ENCODE results near the gene MLLT10. TPM values are rescaled to one million over a fixed set of nuclear protein-coding genes. Genes with fewer than 3 reads are reported as not detected.
A peak's percentile ranks its signal among the peaks of the same experiment; 100 is the strongest.

MLLT10 gene
- total RNA-seq, 1 experiment from 2014 or later: 60.1 TPM

DNA sequence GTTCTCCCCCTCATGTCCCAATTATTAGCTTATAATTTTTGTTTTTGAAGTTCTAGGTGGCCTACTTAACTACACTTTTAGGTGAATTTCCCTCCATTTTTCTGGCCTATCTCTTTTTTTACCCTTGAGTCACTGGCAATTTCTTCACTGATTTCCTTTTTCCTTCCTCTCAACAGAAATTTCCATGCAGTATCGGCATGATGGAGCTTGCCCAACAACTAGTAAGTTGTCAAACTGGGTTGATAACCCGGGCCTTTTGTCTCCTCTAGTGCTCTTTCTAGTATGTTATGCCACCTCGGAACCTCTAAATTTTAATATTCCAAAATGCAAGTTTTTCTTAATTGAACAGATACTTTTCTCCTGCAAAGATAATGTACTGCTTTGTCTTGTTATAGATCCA lies 147.1 kb downstream of the MLLT10 start (continued):
- TF ChIP-seq, protein P1, sequence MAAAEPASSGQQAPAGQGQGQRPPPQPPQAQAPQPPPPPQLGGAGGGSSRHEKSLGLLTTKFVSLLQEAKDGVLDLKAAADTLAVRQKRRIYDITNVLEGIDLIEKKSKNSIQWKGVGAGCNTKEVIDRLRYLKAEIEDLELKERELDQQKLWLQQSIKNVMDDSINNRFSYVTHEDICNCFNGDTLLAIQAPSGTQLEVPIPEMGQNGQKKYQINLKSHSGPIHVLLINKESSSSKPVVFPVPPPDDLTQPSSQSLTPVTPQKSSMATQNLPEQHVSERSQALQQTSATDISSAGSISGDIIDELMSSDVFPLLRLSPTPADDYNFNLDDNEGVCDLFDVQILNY (CRISPR knock-in tag; IDR thresholded peaks at IDR 0.05): no peak
- TF ChIP-seq, protein P2, sequence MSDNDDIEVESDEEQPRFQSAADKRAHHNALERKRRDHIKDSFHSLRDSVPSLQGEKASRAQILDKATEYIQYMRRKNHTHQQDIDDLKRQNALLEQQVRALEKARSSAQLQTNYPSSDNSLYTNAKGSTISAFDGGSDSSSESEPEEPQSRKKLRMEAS (CRISPR knock-in tag; IDR thresholded peaks at IDR 0.05): no peak
- TF ChIP-seq ETV6 (CRISPR knock-in tag; IDR thresholded peaks at IDR 0.05) (no peak), ESRRA (CRISPR knock-in tag; IDR thresholded peaks at IDR 0.05; ENCODE audit: borderline replicate concordance) (no peak), NR1H2 (CRISPR knock-in tag; IDR thresholded peaks at IDR 0.05) (no peak), FOXK1 (CRISPR knock-in tag; IDR thresholded peaks at IDR 0.05) (no peak)

DNA sequence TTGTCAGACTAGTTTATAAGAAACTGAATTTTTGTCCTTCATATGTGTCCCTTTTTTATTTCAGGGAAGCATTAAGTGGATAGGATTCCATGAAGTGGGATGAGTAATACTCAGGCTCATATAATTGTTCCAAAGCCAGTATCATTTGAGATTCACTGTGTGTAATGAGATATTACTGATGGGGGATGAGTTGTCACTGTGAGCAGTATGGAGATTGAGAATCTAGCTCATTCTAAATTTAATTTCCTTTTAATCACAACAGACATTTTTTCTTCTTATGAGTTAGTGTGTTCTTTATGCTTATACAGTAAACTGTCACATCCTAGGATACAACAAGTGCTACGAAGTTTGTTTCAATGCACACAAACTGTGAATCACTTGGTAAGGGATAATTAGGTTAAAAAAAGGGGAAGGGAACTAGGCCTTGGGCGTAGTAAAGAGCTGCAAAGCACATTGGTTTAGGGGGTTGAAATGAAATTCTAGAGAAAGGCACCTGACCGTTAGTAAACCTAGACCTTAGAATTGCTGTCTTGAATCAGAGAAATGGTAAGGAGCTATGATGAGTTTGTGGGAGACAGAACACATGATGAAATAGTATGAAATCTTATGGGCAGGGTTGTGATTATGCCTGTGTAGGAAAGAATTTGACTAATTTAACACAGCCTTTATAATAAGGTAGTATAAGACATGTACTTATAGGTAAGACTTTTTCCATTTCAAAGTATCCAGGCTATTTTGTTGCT lies 153.4 kb downstream of the MLLT10 start:
- Mint-ChIP-seq H3K4me3 (no peak overlapping the region), H3K27ac (peak overlapping the region; percentile 21; the same call in 1 of the 2 replicates), H3K4me1 (peaks cover 6% of the 10 kb centered on the region), H3K27me3 (ENCODE audit: low read depth) (no peaks in the 10 kb centered on the region), H3K36me3 (no peaks in the 10 kb centered on the region), H3K9me3 (no peaks in the 10 kb centered on the region)
- ChIA-PET POLR2A (no interaction called here), CTCF (interaction anchor here (0.5 kb wide), 1 partner anchor 177 kb away, joined by 4 read pairs; no protein-coding TSS in a partner anchor)
- DNase-seq (ENCODE audit: low spot score) (no peak), ATAC-seq (no peak)
- TF ChIP-seq, protein P3, sequence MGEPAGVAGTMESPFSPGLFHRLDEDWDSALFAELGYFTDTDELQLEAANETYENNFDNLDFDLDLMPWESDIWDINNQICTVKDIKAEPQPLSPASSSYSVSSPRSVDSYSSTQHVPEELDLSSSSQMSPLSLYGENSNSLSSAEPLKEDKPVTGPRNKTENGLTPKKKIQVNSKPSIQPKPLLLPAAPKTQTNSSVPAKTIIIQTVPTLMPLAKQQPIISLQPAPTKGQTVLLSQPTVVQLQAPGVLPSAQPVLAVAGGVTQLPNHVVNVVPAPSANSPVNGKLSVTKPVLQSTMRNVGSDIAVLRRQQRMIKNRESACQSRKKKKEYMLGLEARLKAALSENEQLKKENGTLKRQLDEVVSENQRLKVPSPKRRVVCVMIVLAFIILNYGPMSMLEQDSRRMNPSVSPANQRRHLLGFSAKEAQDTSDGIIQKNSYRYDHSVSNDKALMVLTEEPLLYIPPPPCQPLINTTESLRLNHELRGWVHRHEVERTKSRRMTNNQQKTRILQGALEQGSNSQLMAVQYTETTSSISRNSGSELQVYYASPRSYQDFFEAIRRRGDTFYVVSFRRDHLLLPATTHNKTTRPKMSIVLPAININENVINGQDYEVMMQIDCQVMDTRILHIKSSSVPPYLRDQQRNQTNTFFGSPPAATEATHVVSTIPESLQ (CRISPR knock-in tag; IDR thresholded peaks at IDR 0.05): no peak
- TF ChIP-seq GABPB1 (CRISPR knock-in tag; IDR thresholded peaks at IDR 0.05) (no peak), ZNF138 (CRISPR knock-in tag; conservative IDR thresholded peaks at IDR 0.05) (no peak), ESRRA (CRISPR knock-in tag; IDR thresholded peaks at IDR 0.05; ENCODE audit: borderline replicate concordance) (no peak), SMAD4 (CRISPR knock-in tag; IDR thresholded peaks at IDR 0.05) (no peak)
- TF ChIP-seq, protein P4, sequence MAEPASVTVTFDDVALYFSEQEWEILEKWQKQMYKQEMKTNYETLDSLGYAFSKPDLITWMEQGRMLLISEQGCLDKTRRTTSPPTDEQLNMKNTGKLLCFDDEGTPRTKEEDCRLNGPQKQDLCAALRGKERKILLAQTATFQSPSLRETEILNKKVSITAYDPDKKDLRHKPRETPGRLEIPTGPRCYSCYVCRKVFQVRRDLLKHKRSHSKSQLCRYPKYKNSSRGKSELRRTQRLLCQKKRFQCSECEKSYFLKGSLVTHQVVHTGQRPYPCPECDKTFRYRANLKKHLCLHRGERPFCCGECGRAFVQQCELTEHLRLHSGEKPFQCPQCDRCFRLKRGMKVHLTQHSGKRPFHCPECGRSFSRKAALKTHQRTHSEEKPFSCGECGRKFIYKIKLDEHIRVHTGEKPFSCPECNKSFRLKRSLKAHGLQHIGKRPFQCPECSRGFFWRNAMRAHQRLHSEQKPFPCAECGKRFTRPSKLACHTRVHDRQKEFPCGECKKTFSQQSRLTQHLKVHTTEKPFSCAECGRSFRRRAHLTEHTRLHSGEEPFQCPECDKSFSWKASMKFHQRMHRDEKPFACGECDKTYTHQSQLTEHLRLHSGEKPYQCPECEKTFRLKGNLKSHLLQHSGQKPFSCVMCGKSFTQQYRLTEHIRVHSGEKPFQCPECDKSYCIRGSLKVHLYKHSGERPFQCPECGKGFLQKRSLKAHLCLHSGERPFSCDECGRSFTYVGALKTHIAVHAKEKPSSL (CRISPR knock-in tag; conservative IDR thresholded peaks at IDR 0.05): no peak
- TF ChIP-seq, protein P5, sequence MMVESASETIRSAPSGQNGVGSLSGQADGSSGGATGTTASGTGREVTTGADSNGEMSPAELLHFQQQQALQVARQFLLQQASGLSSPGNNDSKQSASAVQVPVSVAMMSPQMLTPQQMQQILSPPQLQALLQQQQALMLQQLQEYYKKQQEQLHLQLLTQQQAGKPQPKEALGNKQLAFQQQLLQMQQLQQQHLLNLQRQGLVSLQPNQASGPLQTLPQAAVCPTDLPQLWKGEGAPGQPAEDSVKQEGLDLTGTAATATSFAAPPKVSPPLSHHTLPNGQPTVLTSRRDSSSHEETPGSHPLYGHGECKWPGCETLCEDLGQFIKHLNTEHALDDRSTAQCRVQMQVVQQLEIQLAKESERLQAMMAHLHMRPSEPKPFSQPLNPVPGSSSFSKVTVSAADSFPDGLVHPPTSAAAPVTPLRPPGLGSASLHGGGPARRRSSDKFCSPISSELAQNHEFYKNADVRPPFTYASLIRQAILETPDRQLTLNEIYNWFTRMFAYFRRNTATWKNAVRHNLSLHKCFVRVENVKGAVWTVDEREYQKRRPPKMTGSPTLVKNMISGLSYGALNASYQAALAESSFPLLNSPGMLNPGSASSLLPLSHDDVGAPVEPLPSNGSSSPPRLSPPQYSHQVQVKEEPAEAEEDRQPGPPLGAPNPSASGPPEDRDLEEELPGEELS (CRISPR knock-in tag; IDR thresholded peaks at IDR 0.05): no peak
- TF ChIP-seq, protein P6, sequence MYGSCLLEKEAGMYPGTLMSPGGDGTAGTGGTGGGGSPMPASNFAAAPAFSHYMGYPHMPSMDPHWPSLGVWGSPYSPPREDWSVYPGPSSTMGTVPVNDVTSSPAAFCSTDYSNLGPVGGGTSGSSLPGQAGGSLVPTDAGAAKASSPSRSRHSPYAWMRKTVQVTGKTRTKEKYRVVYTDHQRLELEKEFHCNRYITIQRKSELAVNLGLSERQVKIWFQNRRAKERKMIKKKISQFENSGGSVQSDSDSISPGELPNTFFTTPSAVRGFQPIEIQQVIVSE (CRISPR knock-in tag; IDR thresholded peaks at IDR 0.05; ENCODE audit: borderline replicate concordance): no peak

DNA sequence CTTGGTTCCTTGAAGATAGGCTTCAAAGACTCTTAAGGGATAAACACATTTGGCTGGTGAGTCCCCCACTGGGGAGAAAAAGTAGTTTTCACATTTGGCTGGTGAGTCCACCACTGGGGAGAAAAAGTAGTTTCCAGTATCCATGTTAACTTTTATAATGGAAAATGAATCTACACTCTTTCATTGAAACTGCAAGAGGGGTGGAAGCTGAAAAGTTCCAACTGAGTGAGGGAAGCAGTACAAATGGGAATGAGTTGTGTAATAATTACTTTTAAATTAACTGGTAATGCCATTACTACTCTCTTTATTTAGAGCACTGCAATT lies 153.9 kb downstream of the MLLT10 start:
- Mint-ChIP-seq H3K4me3 (no peak overlapping the region), H3K27ac (no peak overlapping the region; the same call in 1 of the 2 replicates), H3K4me1 (peaks cover 7% of the 10 kb centered on the region), H3K27me3 (ENCODE audit: low read depth) (no peaks in the 10 kb centered on the region), H3K9me3 (no peaks in the 10 kb centered on the region), H3K36me3 (no peaks in the 10 kb centered on the region)
- ChIA-PET POLR2A (no interaction called here), CTCF (no interaction called here)
- ATAC-seq: no peak
- DNase-seq (ENCODE audit: low spot score): no peak
- TF ChIP-seq, protein P7, sequence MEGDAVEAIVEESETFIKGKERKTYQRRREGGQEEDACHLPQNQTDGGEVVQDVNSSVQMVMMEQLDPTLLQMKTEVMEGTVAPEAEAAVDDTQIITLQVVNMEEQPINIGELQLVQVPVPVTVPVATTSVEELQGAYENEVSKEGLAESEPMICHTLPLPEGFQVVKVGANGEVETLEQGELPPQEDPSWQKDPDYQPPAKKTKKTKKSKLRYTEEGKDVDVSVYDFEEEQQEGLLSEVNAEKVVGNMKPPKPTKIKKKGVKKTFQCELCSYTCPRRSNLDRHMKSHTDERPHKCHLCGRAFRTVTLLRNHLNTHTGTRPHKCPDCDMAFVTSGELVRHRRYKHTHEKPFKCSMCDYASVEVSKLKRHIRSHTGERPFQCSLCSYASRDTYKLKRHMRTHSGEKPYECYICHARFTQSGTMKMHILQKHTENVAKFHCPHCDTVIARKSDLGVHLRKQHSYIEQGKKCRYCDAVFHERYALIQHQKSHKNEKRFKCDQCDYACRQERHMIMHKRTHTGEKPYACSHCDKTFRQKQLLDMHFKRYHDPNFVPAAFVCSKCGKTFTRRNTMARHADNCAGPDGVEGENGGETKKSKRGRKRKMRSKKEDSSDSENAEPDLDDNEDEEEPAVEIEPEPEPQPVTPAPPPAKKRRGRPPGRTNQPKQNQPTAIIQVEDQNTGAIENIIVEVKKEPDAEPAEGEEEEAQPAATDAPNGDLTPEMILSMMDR (IDR thresholded peaks at IDR 0.05): no peak
- TF ChIP-seq SP1 (CRISPR knock-in tag; conservative IDR thresholded peaks at IDR 0.05) (no peak), NR3C1 (CRISPR knock-in tag; conservative IDR thresholded peaks at IDR 0.05; ENCODE audit: low read depth) (no peak)
- TF ChIP-seq, protein P8, sequence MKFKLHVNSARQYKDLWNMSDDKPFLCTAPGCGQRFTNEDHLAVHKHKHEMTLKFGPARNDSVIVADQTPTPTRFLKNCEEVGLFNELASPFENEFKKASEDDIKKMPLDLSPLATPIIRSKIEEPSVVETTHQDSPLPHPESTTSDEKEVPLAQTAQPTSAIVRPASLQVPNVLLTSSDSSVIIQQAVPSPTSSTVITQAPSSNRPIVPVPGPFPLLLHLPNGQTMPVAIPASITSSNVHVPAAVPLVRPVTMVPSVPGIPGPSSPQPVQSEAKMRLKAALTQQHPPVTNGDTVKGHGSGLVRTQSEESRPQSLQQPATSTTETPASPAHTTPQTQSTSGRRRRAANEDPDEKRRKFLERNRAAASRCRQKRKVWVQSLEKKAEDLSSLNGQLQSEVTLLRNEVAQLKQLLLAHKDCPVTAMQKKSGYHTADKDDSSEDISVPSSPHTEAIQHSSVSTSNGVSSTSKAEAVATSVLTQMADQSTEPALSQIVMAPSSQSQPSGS (CRISPR knock-in tag; IDR thresholded peaks at IDR 0.05; ENCODE audit: borderline replicate concordance, low read depth): no peak
- TF ChIP-seq, protein P9, sequence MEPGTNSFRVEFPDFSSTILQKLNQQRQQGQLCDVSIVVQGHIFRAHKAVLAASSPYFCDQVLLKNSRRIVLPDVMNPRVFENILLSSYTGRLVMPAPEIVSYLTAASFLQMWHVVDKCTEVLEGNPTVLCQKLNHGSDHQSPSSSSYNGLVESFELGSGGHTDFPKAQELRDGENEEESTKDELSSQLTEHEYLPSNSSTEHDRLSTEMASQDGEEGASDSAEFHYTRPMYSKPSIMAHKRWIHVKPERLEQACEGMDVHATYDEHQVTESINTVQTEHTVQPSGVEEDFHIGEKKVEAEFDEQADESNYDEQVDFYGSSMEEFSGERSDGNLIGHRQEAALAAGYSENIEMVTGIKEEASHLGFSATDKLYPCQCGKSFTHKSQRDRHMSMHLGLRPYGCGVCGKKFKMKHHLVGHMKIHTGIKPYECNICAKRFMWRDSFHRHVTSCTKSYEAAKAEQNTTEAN (CRISPR knock-in tag; IDR thresholded peaks at IDR 0.05): no peak

Data from WTC11 (cell line).